GM10248 (cell line): ENCODE results near the gene ABCC2.

Experiments used
- CTCF ChIA-PET: fragments of 300-600 bp; sonication (Branson Sonifier 250); formaldehyde crosslinking; extraction: SDS; loops from one replicate; lab custom pipeline; 2021; ENCODE audit warnings: antibody characterized with exemption; lab: Yijun Ruan, JAX
- POLR2A ChIA-PET: fragments of 350-650 bp; sonication (Branson Sonifier 250); formaldehyde crosslinking; extraction: SDS; loops from one replicate; lab custom pipeline; 2020; ENCODE audit warnings: antibody characterized with exemption; lab: Yijun Ruan, JAX
- DNase-seq: peaks from one replicate; pipeline ENCODE4 v3.0.0; 2012; ENCODE audit errors: extremely low spot score
- CTCF ChIP-seq: IDR thresholded peaks from 2 replicates; pipeline ENCODE4 v1.5.1; 2012; ENCODE audit warnings: mild to moderate bottlenecking, low read depth; ENCODE audit errors: extremely low read depth, missing control alignments, control extremely low read depth

Gene ABCC2

GRCh38 chr10:99787782-99788445, 5.5 kb downstream of the ABCC2 start:
- TF ChIP-seq CTCF = no peak
- DNase-seq = no peak
- ChIA-PET CTCF (interaction anchor here (1.0 to 1.4 kb wide), 3 partner anchors 10 to 18 kb away, joined by 3 to 4 read pairs (median 3); no protein-coding TSS in a partner anchor), POLR2A (no interaction called here)

- CTCF ChIA-PET = interaction anchor here (1.0 to 1.4 kb wide), 3 partner anchors 9 to 19 kb away, joined by 3 to 4 read pairs (median 3); no protein-coding TSS in a partner anchor
- no peak for TF ChIP-seq CTCF
- POLR2A ChIA-PET = no interaction called here
- no peak for DNase-seq
Measured at GRCh38 chr10:99788598-99789256, 6.3 kb downstream of the ABCC2 start.

- ChIA-PET CTCF (no interaction called here), POLR2A (no interaction called here)
- no peak for TF ChIP-seq CTCF
- DNase-seq = no peak
Measured at GRCh38 chr10:99791831-99792230, 9.4 kb downstream of the ABCC2 start.

GRCh38 chr10:99793819-99794218, 11.4 kb downstream of the ABCC2 start:
- DNase-seq = no peak
- POLR2A ChIA-PET = no interaction called here
- TF ChIP-seq CTCF = no peak
- CTCF ChIA-PET = interaction anchor here (1.3 kb wide), 1 partner anchor 52 kb away, joined by 3 read pairs; no protein-coding TSS in a partner anchor

GRCh38 chr10:99796928-99797327, 14.5 kb downstream of the ABCC2 start:
- CTCF ChIA-PET = interaction anchor here (1.3 kb wide), 2 partner anchors 9 to 11 kb away, joined by 3 read pairs; no protein-coding TSS in a partner anchor

More at GRCh38 chr10:99796928-99797327, 14.5 kb downstream of the ABCC2 start:
- DNase-seq = no peak
- POLR2A ChIA-PET = no interaction called here
- no peak for TF ChIP-seq CTCF
